Epithelial cell of esophagus (primary cell): Measurements from ENCODE around the gene HBEGF.

Experiments
- DNase-seq: peaks from one replicate; pipeline ENCODE4 v3.0.0; 2010; ENCODE audit warnings: low read depth
- H3K4me3 ChIP-seq: 2 replicates; pipeline ENCODE4 v1.5.1; 2011; ENCODE audit warnings: mild to moderate bottlenecking, low read length, control low read depth
- CTCF ChIP-seq: IDR thresholded peaks from 2 replicates; pipeline ENCODE4 v1.5.1; 2011; ENCODE audit warnings: low read depth, mild to moderate bottlenecking, low read length, control low read depth, inconsistent platforms; ENCODE audit not compliant: insufficient read depth; ENCODE audit errors: missing control alignments

Gene HBEGF

GRCh38 chr5:140381972-140382371, 35.6 kb upstream of the HBEGF start:
- DNase-seq, result no peak
- TF ChIP-seq CTCF, result no peak
- H3K4me3 ChIP-seq, result no peak overlapping the region

- no peak overlapping the region for H3K4me3 ChIP-seq
- no peak for DNase-seq
- TF ChIP-seq CTCF, result no peak
Measured at GRCh38 chr5:140381351-140381750, 34.9 kb upstream of the HBEGF start.

- H3K4me3 ChIP-seq, result no peak overlapping the region
- TF ChIP-seq CTCF, result peak; percentile 88
- peak; percentile 74 for DNase-seq
Measured at GRCh38 chr5:140372971-140373487, 26.6 kb upstream of the HBEGF start.

GRCh38 chr5:140371356-140372151, 25.2 kb upstream of the HBEGF start:
- TF ChIP-seq CTCF, result no peak
- DNase-seq, result no peak
- H3K4me3 ChIP-seq, result no peak overlapping the region

GRCh38 chr5:140367256-140368013, 21.0 kb upstream of the HBEGF start:
- H3K4me3 ChIP-seq, result no peak overlapping the region
- DNase-seq, result no peak
- TF ChIP-seq CTCF, result no peak

GRCh38 chr5:140366589-140367255, 20.3 kb upstream of the HBEGF start:
- DNase-seq, result no peak
- TF ChIP-seq CTCF, result no peak
- H3K4me3 ChIP-seq, result no peak overlapping the region
